Measurements from ENCODE around the gene PLXNA4. TPM values are rescaled to one million over a fixed set of nuclear protein-coding genes. Genes with fewer than 3 reads are reported as not detected.
A peak's percentile ranks its signal among the peaks of the same experiment; 100 is the strongest.

Gene PLXNA4
- total and polyA plus RNA-seq, 3 experiments from 2014 or later = 0.02 to 0.05 TPM; not detected in 1

DNA sequence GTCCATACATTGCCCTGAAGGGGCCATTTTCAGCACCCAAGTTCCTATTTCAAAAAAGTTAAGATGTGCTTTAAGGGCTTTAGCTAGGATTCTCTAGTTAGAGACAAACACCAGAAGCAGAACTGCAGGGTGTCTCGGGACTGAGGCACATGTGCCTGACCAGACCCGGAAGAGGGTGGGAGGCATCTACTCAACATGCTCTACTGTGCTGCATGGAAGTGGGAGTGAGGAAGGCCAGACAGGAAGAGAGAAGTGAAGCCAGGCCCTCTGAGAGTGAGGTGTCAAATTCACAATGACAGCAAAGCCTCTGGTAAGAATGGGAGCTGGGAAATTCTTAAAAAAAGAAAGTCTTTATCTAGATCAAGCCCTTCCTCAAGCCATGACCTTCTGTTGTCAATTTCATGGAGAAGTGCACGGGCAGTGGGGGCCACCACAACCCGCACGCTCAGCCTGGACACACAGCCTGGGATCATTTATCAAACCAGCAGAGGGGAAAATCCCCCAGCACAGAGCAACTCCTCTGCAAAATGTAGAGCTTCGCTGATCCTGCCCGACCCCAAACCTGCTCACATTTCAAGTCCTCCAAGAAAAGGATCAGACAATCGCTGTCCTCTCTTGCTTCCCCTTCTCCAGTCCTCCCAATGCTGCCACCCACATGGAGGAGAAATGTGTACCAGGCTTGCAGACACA lies 38.7 kb downstream of the PLXNA4 start:
- no peaks in the 10 kb centered on the region for H3K4me1 Mint-ChIP-seq
- CTCF ChIA-PET = no interaction called here
- no peak overlapping the region for H3K4me3 Mint-ChIP-seq
- Histone ChIP-seq H3K27ac (ENCODE audit: low read depth, low read length) (no peak overlapping the region), H3K27me3 (ENCODE audit: insufficient read depth, low read length, poor library complexity, severe bottlenecking) (no peaks in the 10 kb centered on the region), H3K4me3 (ENCODE audit: low read length) (no peak overlapping the region), H3K36me3 (ENCODE audit: insufficient read depth, low read length) (no peaks in the 10 kb centered on the region), H3K9me3 (ENCODE audit: low read length) (no peaks in the 10 kb centered on the region), H3K4me1 (ENCODE audit: insufficient read depth, low read length) (no peaks in the 10 kb centered on the region)
- H3K36me3 Mint-ChIP-seq = no peaks in the 10 kb centered on the region
- H3K9me3 Mint-ChIP-seq = peaks cover 0 to 7% (median 1%) of the 10 kb centered on the region in 5 donors
- H3K27me3 Mint-ChIP-seq = peaks cover 0 to 5% of the 10 kb centered on the region in 2 donors
- no peak for DNase-seq
- POLR2A ChIA-PET = no interaction called here
- no peak overlapping the region for H3K27ac Mint-ChIP-seq

DNA sequence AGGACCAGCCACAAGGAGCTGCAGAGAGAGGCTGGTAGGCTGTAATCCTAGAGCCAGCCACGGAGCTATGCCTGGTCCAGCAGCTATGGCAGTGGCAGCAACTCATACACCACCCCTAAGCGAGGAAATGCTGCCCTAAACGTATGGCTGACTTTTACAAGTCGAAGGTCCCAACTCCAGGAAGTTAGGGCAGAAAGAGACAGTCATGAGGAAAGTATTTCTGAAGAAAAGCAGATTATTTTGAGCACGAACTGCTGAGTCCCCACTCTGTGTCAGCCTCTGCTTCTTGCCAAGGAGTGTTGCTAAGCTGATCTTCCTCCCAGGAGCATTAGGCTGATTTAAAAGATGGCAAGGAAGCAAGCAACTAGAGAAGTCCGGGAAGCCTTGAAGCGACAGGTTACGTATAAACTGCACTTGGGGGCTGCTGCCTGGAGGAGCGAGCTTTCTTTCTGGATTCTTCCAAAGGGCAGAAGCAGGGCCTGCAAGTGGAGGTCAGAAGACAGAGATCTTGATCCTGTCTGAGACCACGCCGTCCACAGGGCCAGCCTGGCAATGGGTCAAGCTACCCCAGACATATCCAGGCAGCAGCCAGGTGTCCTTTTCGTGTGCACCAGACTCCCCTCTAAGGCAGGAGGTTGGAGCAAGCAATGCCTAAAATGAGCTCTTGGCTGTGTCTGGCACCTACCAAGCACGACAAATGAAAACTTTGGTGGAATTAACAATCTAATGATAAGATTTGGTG lies 39.4 kb downstream of the PLXNA4 start:
- DNase-seq = no peak

DNA sequence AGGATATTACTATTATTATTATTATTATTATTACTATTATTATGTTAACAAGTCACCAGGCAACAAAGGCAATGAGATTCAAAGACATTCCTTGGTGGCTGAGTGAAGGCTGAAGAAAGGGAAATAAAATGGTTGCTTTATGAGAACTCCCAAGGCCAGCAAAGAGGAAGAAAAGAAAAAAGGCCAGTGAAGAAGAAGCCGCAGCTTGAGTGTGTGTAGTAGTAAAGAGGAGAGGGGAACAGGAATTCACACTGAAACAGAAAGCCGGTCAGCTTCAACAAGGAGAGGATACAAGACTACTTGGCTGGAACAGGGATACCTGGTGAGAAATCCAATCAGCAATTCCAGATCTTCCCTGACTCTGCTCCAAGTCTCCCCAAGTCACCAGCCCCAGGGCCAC lies 42.4 kb downstream of the PLXNA4 start:
- H3K9me3 ChIP-seq (ENCODE audit: low read length) = no peaks in the 10 kb centered on the region
- ChIA-PET POLR2A (no interaction called here), CTCF (no interaction called here)
- no peaks in the 10 kb centered on the region for H3K4me1 ChIP-seq (ENCODE audit: insufficient read depth, low read length)
- no peak for DNase-seq
- no peaks in the 10 kb centered on the region for H3K27me3 ChIP-seq (ENCODE audit: insufficient read depth, low read length, poor library complexity, severe bottlenecking)
- H3K27me3 Mint-ChIP-seq = peaks cover 0 to 3% of the 10 kb centered on the region in 2 donors
- H3K4me3 Mint-ChIP-seq = no peak overlapping the region
- H3K27ac Mint-ChIP-seq = no peak overlapping the region
- H3K27ac ChIP-seq (ENCODE audit: low read depth, low read length) = no peak overlapping the region
- H3K36me3 Mint-ChIP-seq = no peaks in the 10 kb centered on the region
- no peaks in the 10 kb centered on the region for H3K4me1 Mint-ChIP-seq
- H3K36me3 ChIP-seq (ENCODE audit: insufficient read depth, low read length) = no peaks in the 10 kb centered on the region
- H3K4me3 ChIP-seq (ENCODE audit: low read length) = no peak overlapping the region
- no peaks in the 10 kb centered on the region for H3K9me3 Mint-ChIP-seq

More for the DNA sequence above, 39.4 kb downstream of the PLXNA4 start:
- no peaks in the 10 kb centered on the region for H3K36me3 Mint-ChIP-seq
- POLR2A ChIA-PET = no interaction called here
- Histone ChIP-seq H3K4me3 (ENCODE audit: low read length) (no peak overlapping the region), H3K4me1 (ENCODE audit: insufficient read depth, low read length) (no peaks in the 10 kb centered on the region), H3K27me3 (ENCODE audit: insufficient read depth, low read length, poor library complexity, severe bottlenecking) (no peaks in the 10 kb centered on the region), H3K27ac (ENCODE audit: low read depth, low read length) (no peak overlapping the region), H3K9me3 (ENCODE audit: low read length) (no peaks in the 10 kb centered on the region), H3K36me3 (ENCODE audit: insufficient read depth, low read length) (no peaks in the 10 kb centered on the region)
- H3K4me3 Mint-ChIP-seq = no peak overlapping the region
- H3K27ac Mint-ChIP-seq = no peak overlapping the region
- H3K4me1 Mint-ChIP-seq = no peaks in the 10 kb centered on the region
- peaks cover 0 to 1% (median 0%) of the 10 kb centered on the region in 5 donors for H3K9me3 Mint-ChIP-seq
- H3K27me3 Mint-ChIP-seq = peaks cover 0 to 5% of the 10 kb centered on the region in 2 donors
- CTCF ChIA-PET = no interaction called here

DNA sequence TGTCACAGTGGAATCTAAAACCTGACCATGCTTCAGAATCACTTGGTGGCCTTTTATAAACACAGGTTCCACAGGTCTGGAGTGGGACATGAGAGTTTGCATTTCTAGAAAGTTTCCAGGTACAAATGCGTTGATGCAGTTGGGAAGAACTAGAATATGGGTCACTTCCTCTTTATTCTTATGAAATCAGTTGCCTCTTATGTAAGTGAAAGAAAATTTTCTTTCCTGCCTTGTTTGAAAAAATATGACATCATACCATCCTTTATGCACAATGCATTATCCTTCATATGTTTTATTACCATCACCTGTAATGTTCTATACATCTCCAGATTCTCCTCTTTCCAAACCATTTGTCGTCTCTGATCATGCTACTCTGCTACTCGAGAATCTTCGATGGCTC lies 44.0 kb downstream of the PLXNA4 start:
- CTCF ChIA-PET = no interaction called here
- Histone ChIP-seq H3K4me3 (ENCODE audit: low read length) (no peak overlapping the region), H3K9me3 (ENCODE audit: low read length) (no peaks in the 10 kb centered on the region), H3K36me3 (ENCODE audit: insufficient read depth, low read length) (no peaks in the 10 kb centered on the region), H3K4me1 (ENCODE audit: insufficient read depth, low read length) (no peaks in the 10 kb centered on the region), H3K27me3 (ENCODE audit: insufficient read depth, low read length, poor library complexity, severe bottlenecking) (no peaks in the 10 kb centered on the region), H3K27ac (ENCODE audit: low read depth, low read length) (no peak overlapping the region)
- peaks cover 4% of the 10 kb centered on the region in 2 donors for H3K27me3 Mint-ChIP-seq
- POLR2A ChIA-PET = no interaction called here
- H3K4me3 Mint-ChIP-seq = no peak overlapping the region
- H3K4me1 Mint-ChIP-seq = no peaks in the 10 kb centered on the region
- peak overlapping the region in 1 of 8 donors; percentile 11 for H3K27ac Mint-ChIP-seq
- no peak for DNase-seq
- H3K36me3 Mint-ChIP-seq = no peaks in the 10 kb centered on the region
- H3K9me3 Mint-ChIP-seq = no peaks in the 10 kb centered on the region

DNA sequence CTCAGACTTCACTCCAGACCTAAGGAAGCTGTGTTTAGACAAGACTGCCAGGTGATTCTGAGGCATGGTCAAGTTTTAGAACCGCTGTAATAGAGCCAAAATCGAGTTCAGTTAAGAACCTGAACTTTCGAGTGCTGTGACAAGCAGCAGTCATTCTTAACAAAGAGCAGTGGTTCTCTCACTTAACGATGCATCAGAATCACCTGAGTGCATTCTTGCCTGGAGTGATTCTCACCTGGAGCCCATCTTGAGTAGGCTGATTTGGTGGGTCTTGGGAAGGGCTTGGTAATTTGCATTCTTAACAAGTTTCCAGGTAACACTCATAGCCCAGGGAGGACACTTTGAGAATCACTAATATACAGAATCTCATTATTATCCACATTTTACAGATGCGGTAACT lies 44.7 kb downstream of the PLXNA4 start:
- Histone ChIP-seq H3K4me3 (ENCODE audit: low read length) (no peak overlapping the region), H3K4me1 (ENCODE audit: insufficient read depth, low read length) (no peaks in the 10 kb centered on the region), H3K27me3 (ENCODE audit: insufficient read depth, low read length, poor library complexity, severe bottlenecking) (no peaks in the 10 kb centered on the region), H3K27ac (ENCODE audit: low read depth, low read length) (no peak overlapping the region), H3K36me3 (ENCODE audit: insufficient read depth, low read length) (no peaks in the 10 kb centered on the region), H3K9me3 (ENCODE audit: low read length) (no peaks in the 10 kb centered on the region)
- Mint-ChIP-seq H3K27ac (no peak overlapping the region), H3K9me3 (no peaks in the 10 kb centered on the region), H3K27me3 (peaks cover 4 to 6% of the 10 kb centered on the region in 2 donors), H3K4me1 (no peaks in the 10 kb centered on the region), H3K4me3 (no peak overlapping the region), H3K36me3 (no peaks in the 10 kb centered on the region)
- DNase-seq = no peak
- ChIA-PET CTCF (no interaction called here), POLR2A (no interaction called here)

DNA sequence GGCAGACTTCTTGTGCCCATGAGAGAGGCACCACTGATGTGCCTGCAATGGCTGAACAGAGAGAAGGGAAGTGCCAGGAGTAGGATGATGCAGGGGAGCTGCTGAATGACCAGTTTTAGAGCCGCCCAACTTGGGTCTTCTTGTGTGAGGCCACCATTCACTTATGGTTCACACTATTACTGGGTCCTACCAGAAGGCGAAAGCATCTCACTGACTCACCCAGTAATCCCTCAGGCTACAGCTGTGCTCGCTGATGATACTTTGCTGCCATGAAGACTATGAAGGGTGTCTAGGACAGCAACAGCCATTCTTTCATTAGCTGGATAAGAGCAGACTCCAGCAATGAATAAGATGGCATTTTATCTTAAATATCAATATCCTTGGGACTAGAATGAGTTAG lies 47.6 kb downstream of the PLXNA4 start:
- Mint-ChIP-seq H3K36me3 (no peaks in the 10 kb centered on the region), H3K4me1 (no peaks in the 10 kb centered on the region), H3K27ac (no peak overlapping the region)

DNA sequence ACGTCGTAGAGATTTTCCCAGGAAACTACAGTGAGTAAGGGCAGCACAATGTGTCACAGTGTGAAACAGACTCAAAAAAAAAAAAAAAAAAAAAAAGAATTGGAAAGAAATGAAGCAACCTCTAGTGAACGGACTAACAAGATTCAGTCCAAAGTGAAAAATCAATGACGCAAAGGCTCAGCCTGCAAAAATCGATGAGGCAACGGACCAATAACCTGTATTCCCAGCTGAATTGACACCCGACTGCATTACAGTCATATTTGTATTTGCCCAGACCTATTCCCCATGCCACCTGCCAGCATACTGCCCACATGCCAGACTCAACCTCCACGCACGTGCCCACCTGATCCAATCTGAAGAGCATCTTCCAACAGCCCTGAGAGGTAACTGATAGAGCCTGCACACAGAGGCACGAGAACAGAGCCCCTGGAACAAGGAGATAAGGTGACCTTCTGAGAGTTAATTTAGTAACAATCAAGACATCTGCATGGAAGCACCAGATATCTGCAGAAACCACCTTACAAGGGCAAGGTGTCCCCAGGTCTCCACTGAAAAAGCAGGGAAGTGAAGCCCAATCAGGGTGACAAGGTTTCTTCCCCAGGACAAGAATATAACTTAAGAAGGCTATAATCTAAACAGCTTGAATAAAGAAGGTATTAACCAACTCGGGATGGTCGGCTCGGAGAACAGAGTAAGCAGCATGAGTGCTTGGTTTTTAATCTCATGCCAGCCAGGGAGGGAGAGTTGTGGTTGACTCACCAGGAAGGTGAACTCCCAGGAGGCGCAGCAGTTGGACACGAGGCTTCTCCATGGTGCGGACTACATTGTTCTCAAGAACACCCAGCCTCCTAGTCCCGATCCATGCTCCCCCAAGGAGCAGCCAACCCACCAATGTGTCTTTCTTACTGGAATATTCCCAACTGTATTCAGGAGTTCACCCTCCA lies 48.5 kb downstream of the PLXNA4 start:
- H3K27ac Mint-ChIP-seq = peak overlapping the region in 1 of 8 donors; percentile 21
- H3K4me1 ChIP-seq (ENCODE audit: insufficient read depth, low read length) = no peaks in the 10 kb centered on the region
- H3K27me3 ChIP-seq (ENCODE audit: insufficient read depth, low read length, poor library complexity, severe bottlenecking) = no peaks in the 10 kb centered on the region
- no peak for DNase-seq
- CTCF ChIA-PET = no interaction called here
- H3K4me3 ChIP-seq (ENCODE audit: low read length) = no peak overlapping the region
- peaks cover 0 to 8% (median 0%) of the 10 kb centered on the region in 3 donors for H3K36me3 Mint-ChIP-seq
- no peaks in the 10 kb centered on the region for H3K9me3 ChIP-seq (ENCODE audit: low read length)
- no peak overlapping the region for H3K27ac ChIP-seq (ENCODE audit: low read depth, low read length)
- no peak overlapping the region for H3K4me3 Mint-ChIP-seq
- peaks cover 4 to 6% of the 10 kb centered on the region in 2 donors for H3K27me3 Mint-ChIP-seq
- no peaks in the 10 kb centered on the region for H3K36me3 ChIP-seq (ENCODE audit: insufficient read depth, low read length)
- POLR2A ChIA-PET = no interaction called here
- no peaks in the 10 kb centered on the region for H3K9me3 Mint-ChIP-seq
- no peaks in the 10 kb centered on the region for H3K4me1 Mint-ChIP-seq

More for the DNA sequence above, 47.6 kb downstream of the PLXNA4 start:
- Histone ChIP-seq H3K27ac (ENCODE audit: low read depth, low read length) (no peak overlapping the region), H3K9me3 (ENCODE audit: low read length) (no peaks in the 10 kb centered on the region), H3K27me3 (ENCODE audit: insufficient read depth, low read length, poor library complexity, severe bottlenecking) (no peaks in the 10 kb centered on the region), H3K36me3 (ENCODE audit: insufficient read depth, low read length) (no peaks in the 10 kb centered on the region), H3K4me1 (ENCODE audit: insufficient read depth, low read length) (no peaks in the 10 kb centered on the region), H3K4me3 (ENCODE audit: low read length) (no peak overlapping the region)
- CTCF ChIA-PET = no interaction called here
- no peak for DNase-seq
- H3K4me3 Mint-ChIP-seq = no peak overlapping the region
- peaks cover 4 to 9% of the 10 kb centered on the region in 2 donors for H3K27me3 Mint-ChIP-seq
- no peaks in the 10 kb centered on the region for H3K9me3 Mint-ChIP-seq
- POLR2A ChIA-PET = no interaction called here

Measured in CD8-positive, alpha-beta memory T cell (primary cell).